ENCODE data around the gene CEP192. TPM values are rescaled to one million over a fixed set of nuclear protein-coding genes. Genes with fewer than 3 reads are reported as not detected.

CEP192 gene
- total and polyA plus RNA-seq, 2 of the 4 experiments (the other 2 are of a cell fraction): 17.2 to 29.0 TPM

GRCh38 chr18:13145636-13146190 lies 154.6 kb downstream of the CEP192 start:
- H4K20me1 ChIP-seq (ENCODE audit: insufficient read depth, low read length): no peaks in the 10 kb centered on the region
- no peak overlapping the region for H3K23ac ChIP-seq (ENCODE audit: low read depth, low read length)
- ATAC-seq (ENCODE audit: low read depth) (no peak), DNase-seq (no peak)
- H3K56ac ChIP-seq (ENCODE audit: extremely low read depth, insufficient read depth, low read length): no peak overlapping the region
- no peak overlapping the region for H4K5ac ChIP-seq (ENCODE audit: low read depth, low read length)
- CTCF ChIA-PET: interaction anchor here (1.2 kb wide), 1 partner anchor 14 kb away, joined by 3 read pairs; no protein-coding TSS in a partner anchor
- H3K9me3 ChIP-seq (ENCODE audit: control insufficient read depth, insufficient read depth, low read length): peaks cover 10% of the 10 kb centered on the region
- no peak overlapping the region for H2BK5ac ChIP-seq (ENCODE audit: low read depth, low read length, poor library complexity, severe bottlenecking)
- WGBS, 2 experiments (ENCODE audit: extremely low coverage in 2 of 2, insufficient read length in 1 of 2): 88% methylated on average over 1 of the region's 4 CpGs; no CpG with 5 or more reads in 1 of the 2 experiments
- dilution Hi-C loops (cut with HindIII; ENCODE audit: low sequenced_read_pairs, unreplicated experiment) (no loop called here), intact Hi-C loops (cut with micrococcal nuclease) (no loop called here), in situ Hi-C loops (cut with MboI; ENCODE audit: low sequenced_read_pairs) (no loop called here)
- H3K4me3 ChIP-seq (ENCODE audit: insufficient read depth, low read depth, low read length): no peak overlapping the region
- no peaks in the 10 kb centered on the region for H3K79me1 ChIP-seq (ENCODE audit: low read depth in 1 of 2, low read length in 2 of 2)
- no peak overlapping the region for H3K4ac ChIP-seq (ENCODE audit: low read depth, low read length)
- H2BK15ac ChIP-seq (ENCODE audit: low read depth, low read length): no peak overlapping the region
- no peaks in the 10 kb centered on the region for H3K9me1 ChIP-seq (ENCODE audit: insufficient read depth, low read length)
- no peak overlapping the region for H4K8ac ChIP-seq (ENCODE audit: low read depth in 2 of 2, low read length in 2 of 2)
- POLR2A ChIA-PET (ENCODE audit: unreplicated experiment): no interaction called here
- no peaks in the 10 kb centered on the region for H3K36me3 ChIP-seq (ENCODE audit: control insufficient read depth, insufficient read depth, low read length)
- no peaks in the 10 kb centered on the region for H3K4me1 ChIP-seq (ENCODE audit: control insufficient read depth, insufficient read depth, low read length)
- H3K27me3 ChIP-seq (ENCODE audit: control insufficient read depth, insufficient read depth, low read length): 0 out of 2 replicates have a peak, but pooled peaks cover 1% of the 10 kb centered on the region
- no peak overlapping the region for H4K91ac ChIP-seq (ENCODE audit: insufficient read depth, low read depth, low read length)
- no peak overlapping the region for H2AFZ ChIP-seq (replicated peaks; ENCODE audit: low read length, poor library complexity)
- H3K27ac ChIP-seq (ENCODE audit: insufficient read depth, low read length): no peak overlapping the region
- H3K4me2 ChIP-seq (ENCODE audit: low read depth, low read length): no peak overlapping the region
- no peak overlapping the region for H3K18ac ChIP-seq (ENCODE audit: low read depth, low read length)
- no peak overlapping the region for H2BK120ac ChIP-seq (ENCODE audit: low read depth, low read length)
- no peak overlapping the region for H2BK20ac ChIP-seq (ENCODE audit: low read depth, low read length)
- no TSS peak for BruUV-seq (replicated peaks)
- H3K9ac ChIP-seq (ENCODE audit: low read depth, low read length): no peak overlapping the region
- no peak overlapping the region for H3K14ac ChIP-seq (replicated peaks; ENCODE audit: low read depth, low read length)
- TF ChIP-seq FOS (IDR thresholded peaks at IDR 0.05; ENCODE audit: low read depth, low read length): no peak
- TF ChIP-seq ELK1 (IDR thresholded peaks at IDR 0.05; ENCODE audit: borderline replicate concordance, low read depth, low read length): no peak
- TF ChIP-seq USF2 (IDR thresholded peaks at IDR 0.05; ENCODE audit: low read depth, low read length): no peak
- no peak for TF ChIP-seq CTCF (conservative IDR thresholded peaks at IDR 0.05; ENCODE audit: low read depth, low read length)
- no peak for TF ChIP-seq RCOR1 (IDR thresholded peaks at IDR 0.05; ENCODE audit: insufficient replicate concordance, low read length)
- TF ChIP-seq MAZ (IDR thresholded peaks at IDR 0.05; ENCODE audit: borderline replicate concordance, low read depth, low read length): no peak
- TF ChIP-seq MXI1 (IDR thresholded peaks at IDR 0.05; ENCODE audit: borderline replicate concordance, low read depth, low read length): no peak
- no peak for TF ChIP-seq BHLHE40 (IDR thresholded peaks at IDR 0.05; ENCODE audit: low read depth, low read length)
- TF ChIP-seq CEBPB (IDR thresholded peaks at IDR 0.05; ENCODE audit: low read depth, low read length): no peak
- no peak for TF ChIP-seq SMC3 (IDR thresholded peaks at IDR 0.05; ENCODE audit: low read depth, low read length)
- TF ChIP-seq NFE2L2 (IDR thresholded peaks at IDR 0.05; ENCODE audit: low read depth, low read length): no peak
- no peak for TF ChIP-seq CHD1 (IDR thresholded peaks at IDR 0.05; ENCODE audit: low read depth, low read length)
- no peak for TF ChIP-seq POLR2A (IDR thresholded peaks at IDR 0.05; ENCODE audit: low read depth, low read length)
- no peak for TF ChIP-seq RAD21 (IDR thresholded peaks at IDR 0.05; ENCODE audit: low read length)
- TF ChIP-seq RFX5 (IDR thresholded peaks at IDR 0.05; ENCODE audit: low read depth, low read length): no peak
- TF ChIP-seq MAFK (IDR thresholded peaks at IDR 0.05; ENCODE audit: low read depth, low read length): no peak
- no peak overlapping the region for H2AK9ac ChIP-seq (replicated peaks; ENCODE audit: low read depth, low read length, poor library complexity)
- no peak overlapping the region for H2AK5ac ChIP-seq (ENCODE audit: low read depth, low read length)

Measured in IMR-90 (cell line).